ENCODE data around the gene POLR2C. TPM values are rescaled to one million over a fixed set of nuclear protein-coding genes. Genes with fewer than 3 reads are reported as not detected.
A peak's percentile ranks its signal among the peaks of the same experiment; 100 is the strongest.
"Not testable (repeated sequence)": the region's sequence is repeated elsewhere in the genome, so short reads cannot be mapped to it uniquely, and the experiment has no call there.

Gene POLR2C
- total RNA-seq, 4 donors from 2014 or later: 82.4 to 89.4 (median 85.4) TPM

DNA sequence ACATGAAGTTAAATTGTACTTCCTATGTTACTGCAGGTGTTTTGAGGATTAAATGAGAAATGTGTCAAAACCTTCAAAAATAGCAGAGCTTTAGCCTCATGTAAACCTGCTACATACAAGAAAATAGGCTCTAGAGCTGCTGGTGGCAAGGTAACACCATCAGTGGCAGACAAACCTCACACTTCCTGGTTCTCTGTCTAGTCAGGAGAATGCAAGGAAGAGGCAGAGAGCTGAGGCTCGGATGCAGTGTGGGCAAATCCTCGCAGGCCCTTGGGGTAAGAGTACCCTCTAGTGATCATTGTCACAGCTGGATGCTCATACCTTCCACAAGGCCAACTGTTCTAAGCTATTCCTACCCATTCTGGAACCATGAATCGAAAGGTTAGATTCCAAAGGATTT, 29.5 kb upstream of the POLR2C start:
- TF ChIP-seq, protein P1, sequence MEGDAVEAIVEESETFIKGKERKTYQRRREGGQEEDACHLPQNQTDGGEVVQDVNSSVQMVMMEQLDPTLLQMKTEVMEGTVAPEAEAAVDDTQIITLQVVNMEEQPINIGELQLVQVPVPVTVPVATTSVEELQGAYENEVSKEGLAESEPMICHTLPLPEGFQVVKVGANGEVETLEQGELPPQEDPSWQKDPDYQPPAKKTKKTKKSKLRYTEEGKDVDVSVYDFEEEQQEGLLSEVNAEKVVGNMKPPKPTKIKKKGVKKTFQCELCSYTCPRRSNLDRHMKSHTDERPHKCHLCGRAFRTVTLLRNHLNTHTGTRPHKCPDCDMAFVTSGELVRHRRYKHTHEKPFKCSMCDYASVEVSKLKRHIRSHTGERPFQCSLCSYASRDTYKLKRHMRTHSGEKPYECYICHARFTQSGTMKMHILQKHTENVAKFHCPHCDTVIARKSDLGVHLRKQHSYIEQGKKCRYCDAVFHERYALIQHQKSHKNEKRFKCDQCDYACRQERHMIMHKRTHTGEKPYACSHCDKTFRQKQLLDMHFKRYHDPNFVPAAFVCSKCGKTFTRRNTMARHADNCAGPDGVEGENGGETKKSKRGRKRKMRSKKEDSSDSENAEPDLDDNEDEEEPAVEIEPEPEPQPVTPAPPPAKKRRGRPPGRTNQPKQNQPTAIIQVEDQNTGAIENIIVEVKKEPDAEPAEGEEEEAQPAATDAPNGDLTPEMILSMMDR (IDR thresholded peaks at IDR 0.05): no peak

DNA sequence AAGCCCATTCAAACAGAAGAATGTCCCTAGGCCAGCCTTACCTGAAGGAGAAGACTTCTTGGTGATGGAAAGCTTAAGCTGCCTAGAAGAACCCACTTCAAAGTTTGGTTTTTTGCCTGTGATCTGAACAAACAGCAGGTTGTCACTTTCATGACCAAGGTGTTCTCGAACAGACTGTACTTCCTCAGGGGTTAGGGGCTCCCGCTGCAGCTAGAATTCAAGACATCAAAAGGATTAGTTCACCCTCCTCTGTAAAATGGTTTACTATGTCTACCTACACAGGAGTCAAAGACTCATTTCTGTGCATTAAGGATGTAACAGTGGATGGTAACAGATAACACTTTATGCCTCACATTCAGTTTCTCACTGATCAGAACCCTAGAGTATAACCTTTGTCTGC, 28.5 kb upstream of the POLR2C start:
- no peak for DNase-seq (ENCODE audit: low spot score)
- ATAC-seq (ENCODE audit: low FRiP score): no peak
- TF ChIP-seq, protein P1 (IDR thresholded peaks at IDR 0.05): no peak

More for the DNA sequence above, 29.5 kb upstream of the POLR2C start:
- no peak for DNase-seq (ENCODE audit: low spot score)
- no peak for ATAC-seq (ENCODE audit: low FRiP score)

DNA sequence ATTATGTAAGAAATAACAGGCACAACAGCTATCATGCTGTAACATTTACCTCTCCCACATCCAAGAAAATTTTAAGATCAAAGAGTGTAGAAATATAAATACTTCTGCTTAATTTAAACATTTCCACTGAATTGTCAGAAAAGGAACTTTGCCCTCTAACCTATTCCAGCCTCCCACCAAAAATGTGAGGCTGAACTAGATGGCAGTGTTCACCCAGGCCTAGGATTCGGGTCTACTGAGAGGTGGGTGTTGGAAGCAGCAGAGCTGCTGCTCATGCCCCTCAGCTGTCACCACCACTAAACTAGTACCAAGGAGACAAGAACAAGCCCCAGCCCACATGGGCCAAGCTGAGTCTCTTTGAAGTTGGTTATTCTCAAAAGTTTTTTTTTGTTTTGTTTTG, 26.6 kb upstream of the POLR2C start:
- ATAC-seq (ENCODE audit: low FRiP score): no peak

DNA sequence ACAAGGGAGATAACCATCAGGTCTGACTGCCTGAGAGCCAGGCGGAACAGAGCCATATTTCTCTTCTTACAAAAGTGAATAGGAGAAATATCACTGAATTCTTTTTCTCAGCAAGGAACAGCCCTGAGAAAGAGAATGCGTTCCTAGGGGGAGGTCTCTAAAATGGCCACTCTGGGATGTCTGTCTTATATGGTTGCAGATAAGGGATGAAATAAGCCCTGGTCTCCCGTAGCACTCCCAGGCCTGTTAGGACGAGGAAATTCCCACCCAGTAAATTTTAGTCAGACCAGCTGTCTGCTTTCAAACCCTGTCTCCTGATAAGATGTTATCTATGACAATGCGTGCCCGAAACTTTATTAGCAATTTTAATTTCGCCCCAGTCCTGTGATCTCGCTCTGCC, 22.5 kb upstream of the POLR2C start:
- not testable (repeated sequence) for ATAC-seq (ENCODE audit: low FRiP score); DNase-seq (ENCODE audit: low spot score)

More for the DNA sequence above, 26.6 kb upstream of the POLR2C start:
- TF ChIP-seq, protein P1 (IDR thresholded peaks at IDR 0.05): no peak
- no peak for DNase-seq (ENCODE audit: low spot score)

DNA sequence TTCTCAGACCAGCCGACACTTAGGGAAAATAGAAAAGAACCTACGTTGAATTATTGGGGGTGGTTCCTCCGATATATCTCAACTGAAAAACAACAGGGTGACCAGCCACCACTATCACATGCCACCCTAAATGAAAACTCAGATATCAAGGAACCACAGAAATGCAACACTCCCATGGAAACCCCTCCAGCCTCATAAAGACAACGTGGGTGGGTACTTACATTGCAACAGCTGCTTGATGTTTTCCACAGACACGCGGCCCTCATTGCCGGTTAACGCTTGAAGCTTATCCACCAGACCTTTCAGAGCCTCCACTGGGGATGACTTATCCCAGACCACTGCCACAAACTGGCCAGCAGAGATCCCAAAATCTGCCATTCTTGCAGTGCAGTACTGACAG, 21.9 kb upstream of the POLR2C start:
- DNase-seq (ENCODE audit: low spot score); ATAC-seq (ENCODE audit: low FRiP score): not testable (repeated sequence)

DNA sequence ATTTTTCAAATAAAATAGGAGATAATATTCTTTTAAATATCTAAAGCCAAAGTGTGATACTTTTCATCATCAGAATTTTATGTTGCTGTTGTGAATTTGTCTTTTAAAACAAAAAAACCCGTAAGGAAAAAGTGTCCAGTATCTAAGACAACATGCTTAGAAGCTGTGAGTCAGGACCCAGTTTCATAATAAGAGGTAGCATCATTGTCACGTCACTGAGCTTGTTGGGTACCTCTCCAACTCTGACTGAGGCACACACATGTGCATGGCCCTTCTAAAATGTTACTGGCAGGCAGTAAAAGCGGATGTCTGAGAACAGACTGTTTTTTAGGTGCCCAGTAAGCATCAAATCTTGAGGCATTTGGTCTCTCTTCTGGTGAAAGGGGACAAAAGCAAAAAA, 17.8 kb upstream of the POLR2C start:
- no peak for ATAC-seq (ENCODE audit: low FRiP score)
- no peak for DNase-seq (ENCODE audit: low spot score)
- TF ChIP-seq, protein P1 (IDR thresholded peaks at IDR 0.05): no peak

DNA sequence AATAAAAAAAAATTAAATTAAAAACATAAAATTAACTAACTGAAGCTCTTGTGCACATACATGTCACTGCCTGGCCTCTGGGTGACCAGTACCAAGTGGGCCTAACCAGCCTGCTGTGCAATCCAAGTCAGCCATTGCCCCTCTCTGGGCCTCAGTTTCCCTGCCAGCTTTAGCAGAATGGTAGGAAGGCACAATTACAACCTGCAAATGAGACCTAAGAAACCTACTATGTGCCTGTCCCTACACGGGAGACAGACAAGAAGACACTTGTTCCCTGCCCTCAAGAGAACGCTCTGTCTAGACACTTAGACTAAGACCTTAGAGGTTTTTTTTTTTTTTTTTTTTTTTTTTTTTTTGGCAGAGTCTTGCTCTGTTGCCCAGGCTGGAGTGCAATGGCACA, 17.0 kb upstream of the POLR2C start:
- TF ChIP-seq, protein P1 (IDR thresholded peaks at IDR 0.05): no peak
- no peak for DNase-seq (ENCODE audit: low spot score)
- ATAC-seq (ENCODE audit: low FRiP score): no peak

DNA sequence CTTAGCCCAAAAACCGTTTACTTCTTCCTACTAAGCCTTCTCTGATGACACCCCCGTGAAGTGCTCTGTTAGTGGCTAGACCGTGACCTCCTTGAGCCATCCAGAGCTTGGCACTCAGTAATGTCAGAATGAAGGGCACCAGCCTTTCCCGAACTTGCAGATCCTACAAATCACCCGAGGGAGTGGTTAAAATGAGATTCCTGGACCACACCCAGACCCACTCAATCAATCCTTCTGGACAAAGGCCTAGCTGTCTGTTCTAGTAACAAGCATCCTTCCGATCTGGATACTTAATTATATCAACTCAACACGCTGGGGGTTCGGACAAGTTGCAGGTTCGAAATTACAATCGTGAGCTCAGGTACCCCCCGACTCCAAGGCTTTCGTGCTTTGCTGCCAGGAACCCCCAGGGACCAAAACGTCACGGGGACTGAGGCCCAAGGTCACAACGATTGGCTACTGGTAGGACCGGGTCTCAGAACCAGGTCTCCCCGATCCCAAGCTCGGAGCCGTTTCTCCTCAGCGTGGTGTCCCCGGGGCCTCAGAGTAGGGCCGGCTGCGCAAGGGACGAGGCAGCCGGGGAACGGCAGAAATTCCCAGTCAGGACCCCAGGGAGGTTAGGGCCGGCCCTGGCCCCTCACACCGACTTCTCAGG, 15.8 kb upstream of the POLR2C start:
- no peak for DNase-seq (ENCODE audit: low spot score)
- peak; percentile 21 for ATAC-seq (ENCODE audit: low FRiP score)
- TF ChIP-seq, protein P1 (IDR thresholded peaks at IDR 0.05): no peak
